Left cardiac atrium (tissue), 4 donors: Measurements from ENCODE around the gene PCDHGA11. TPM values are rescaled to one million over a fixed set of nuclear protein-coding genes. Genes with fewer than 3 reads are reported as not detected.
"Not testable (repeated sequence)": the region's sequence is repeated elsewhere in the genome, so short reads cannot be mapped to it uniquely, and the experiment has no call there.

Experiments used
- ATAC-seq, 2 donors: fragments of 200-7000 bp; cut with Tn5 transposase; one replicate each; pipeline ENCODE4 v1.9.1; 2020; ENCODE audit warnings: mild to moderate bottlenecking in 2 of 2, moderate library complexity in 2 of 2
- DNase-seq: peaks from one replicate; pipeline ENCODE4 v3.0.0-alpha.2; 2020
- intact Hi-C, 2 donors: fragments of 100-400 bp; cut with DNase I; formaldehyde crosslinking; loops; one replicate each; pipeline versions ENCODE4 v1.14.1 to v1.15.1; 2022 to 2023
- total RNA-seq, 2 donors: library from RNA; stranded (reverse); fragmentation: NEBNext Ultra II Directional; extraction: Animal tissue kit (Norgen Biotek cat#: 25700); gene quantifications; one replicate each; pipeline ENCODE4 v1.2.1, GENCODE V29; 2021
- donor health status: DM: no; HTN: yes; CAD: no.
- donor health status: DM: no; HTN: yes; CAD: no; lungs with severe emphysema.
- donor health status: DM: yes; HTN: yes; CAD: no.
- donor health status: Dilated cardiomyopathy.

Gene PCDHGA11
- total RNA-seq, 2 donors from 2014 or later = 3.2 to 3.5 TPM

- DNase-seq, intact Hi-C loops: not testable (repeated sequence)
- peak; percentile 92 to 96 for ATAC-seq
These were observed 22.9 kb upstream of the PCDHGA11 start, which contains the start of gene PCDHGB5 for GRCh38 chr5:141397756-141398551. Gene PCDHGB5 (plus strand): TSS chr5:141397947. CDS start chr5:141398128, 181 bp downstream.

DNA sequence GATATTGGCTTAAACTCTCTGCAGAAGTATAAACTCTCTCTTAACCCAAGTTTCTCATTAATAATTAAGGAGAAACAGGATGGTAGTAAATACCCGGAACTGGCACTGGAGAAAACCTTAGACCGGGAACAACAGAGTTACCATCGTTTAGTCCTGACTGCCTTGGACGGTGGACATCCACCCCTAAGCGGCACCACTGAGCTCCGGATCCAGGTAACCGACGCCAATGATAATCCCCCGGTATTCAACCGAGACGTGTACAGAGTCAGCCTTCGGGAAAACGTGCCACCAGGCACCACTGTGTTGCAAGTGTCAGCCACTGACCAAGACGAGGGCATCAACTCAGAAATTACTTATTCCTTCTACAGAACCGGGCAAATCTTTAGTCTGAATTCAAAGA lies 22.2 kb upstream of the PCDHGA11 start:
- no peak for DNase-seq
- ATAC-seq = no peak

GRCh38 chr5:141399555-141400258 lies 21.1 kb upstream of the PCDHGA11 start:
- no peak for DNase-seq

More for the DNA sequence above, 22.2 kb upstream of the PCDHGA11 start:
- intact Hi-C loops = no loop called here

DNA sequence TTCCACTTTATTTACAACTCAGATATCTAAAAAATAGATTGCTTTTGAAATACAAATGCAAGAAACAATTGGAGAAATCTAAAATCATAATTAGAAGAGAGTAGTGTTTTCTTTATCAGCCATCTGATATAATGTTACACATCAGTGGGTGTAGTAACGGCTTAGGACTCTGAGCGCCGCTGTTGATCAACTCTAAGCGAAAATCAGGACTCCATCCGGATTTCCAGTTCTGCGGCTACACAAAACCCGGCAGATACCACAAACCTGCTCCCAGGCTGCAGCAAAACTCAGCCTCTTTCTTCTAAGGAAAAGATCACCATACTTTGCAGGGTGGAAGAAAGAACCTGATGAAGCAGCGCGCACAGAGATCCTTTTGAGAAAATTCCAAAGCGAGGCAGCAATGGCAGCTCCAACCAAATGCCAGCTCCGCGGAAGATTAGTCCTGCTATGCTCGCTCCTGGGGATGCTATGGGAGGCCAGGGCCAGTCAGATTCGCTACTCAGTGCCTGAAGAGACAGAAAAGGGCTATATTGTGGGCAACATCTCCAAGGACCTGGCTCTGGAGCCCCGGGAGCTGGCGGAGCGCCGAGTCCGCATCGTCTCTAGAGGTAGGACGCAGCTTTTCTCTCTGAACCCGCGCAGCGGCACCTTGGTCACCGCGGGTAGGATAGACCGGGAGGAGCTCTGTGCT lies 18.2 kb upstream of the PCDHGA11 start, which contains the start of gene PCDHGA9:
PCDHGA9 (plus strand) TSS at position 226 of the 691 bp plus-strand sequence; CDS start at position 401, 175 bp downstream.
- no peak for DNase-seq
- ATAC-seq = no peak
- intact Hi-C loops = loop anchor here in 1 of 2 donors (10.0 kb wide), 1 partner anchor 48 kb away; the partner anchor contains the start of genes PCDHGA4, PCDHGB1 and PCDHGB2

More at GRCh38 chr5:141399555-141400258, 21.1 kb upstream of the PCDHGA11 start:
- no peak for ATAC-seq
- intact Hi-C loops = loop anchor here in 1 of 2 donors (10.0 kb wide), 1 partner anchor 45 kb away; the partner anchor contains the start of genes PCDHGA4, PCDHGB1 and PCDHGB2

- intact Hi-C loops = loop anchor here in 1 of 2 donors (10.0 kb wide), 1 partner anchor 49 kb away; the partner anchor contains the start of genes PCDHGA4, PCDHGB1 and PCDHGB2
- DNase-seq = no peak
- no peak for ATAC-seq
These were observed 17.5 kb upstream of the PCDHGA11 start for GRCh38 chr5:141403387-141403786.

GRCh38 chr5:141407790-141408505 lies 12.9 kb upstream of the PCDHGA11 start, which contains the start of gene PCDHGB6:
Gene PCDHGB6 (plus strand): TSS chr5:141408021. CDS start chr5:141408203, 182 bp downstream.
- intact Hi-C loops = loop anchor here in 1 of 2 donors (10.0 kb wide), 1 partner anchor 53 kb away; the partner anchor contains the start of genes PCDHGA4, PCDHGB1 and PCDHGB2
- ATAC-seq (peak; percentile 86 to 88), DNase-seq (peak; percentile 58)

- ATAC-seq = no peak
- intact Hi-C loops = loop anchor here (10.0 kb wide), 2 partner anchors 55 to 145 kb away; partner anchors contain the start of genes PCDHGA4 (in 1 of the 2), PCDHGB1 (in 1 of the 2) and PCDHGB2 (in 1 of the 2)
- DNase-seq = no peak
These were observed 11.1 kb upstream of the PCDHGA11 start for GRCh38 chr5:141409598-141410306.

DNA sequence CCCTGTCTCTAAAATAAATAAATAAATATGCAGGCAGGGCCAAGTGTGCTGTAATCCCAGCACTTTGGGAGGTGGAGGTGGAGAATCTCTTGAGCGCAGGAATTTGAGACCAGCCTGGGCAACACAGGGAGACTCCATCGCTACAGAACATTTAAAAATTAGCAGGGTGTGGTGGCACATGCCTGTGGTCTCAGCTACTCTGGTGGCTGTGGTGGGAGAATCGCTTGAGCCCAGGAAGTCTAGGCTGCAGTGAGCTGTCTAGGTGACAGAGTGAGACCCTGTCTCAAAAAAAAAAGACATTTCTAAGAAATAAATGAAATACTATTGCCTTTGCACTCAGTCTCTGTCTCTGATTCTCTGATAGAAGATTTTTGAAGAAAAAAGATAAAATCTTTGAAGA lies 9.3 kb upstream of the PCDHGA11 start:
- intact Hi-C loops = loop anchor here in 1 of 2 donors (10.0 kb wide), 1 partner anchor 143 kb away; no protein-coding TSS in a partner anchor
- DNase-seq (no peak), ATAC-seq (no peak)

- intact Hi-C loops = loop anchor here in 1 of 2 donors (10.0 kb wide), 1 partner anchor 142 kb away; no protein-coding TSS in a partner anchor
- ATAC-seq = peak; percentile 35 to 68
- DNase-seq = no peak
These were observed 7.9 kb upstream of the PCDHGA11 start, which contains the start of gene PCDHGA10 for GRCh38 chr5:141412854-141413539. Gene PCDHGA10 (plus strand): TSS chr5:141412987. CDS start chr5:141413176, 189 bp downstream.

GRCh38 chr5:141413540-141414069 lies 7.2 kb upstream of the PCDHGA11 start:
- ATAC-seq (no peak), DNase-seq (no peak)
- intact Hi-C loops = loop anchor here in 1 of 2 donors (10.0 kb wide), 1 partner anchor 141 kb away; no protein-coding TSS in a partner anchor

- intact Hi-C loops = loop anchor here (5.0 to 10.0 kb wide), 2 partner anchors 140 to 148 kb away; no protein-coding TSS in a partner anchor
- ATAC-seq, DNase-seq: not testable (repeated sequence)
These were observed 6.1 kb upstream of the PCDHGA11 start for GRCh38 chr5:141414548-141415274.

DNA sequence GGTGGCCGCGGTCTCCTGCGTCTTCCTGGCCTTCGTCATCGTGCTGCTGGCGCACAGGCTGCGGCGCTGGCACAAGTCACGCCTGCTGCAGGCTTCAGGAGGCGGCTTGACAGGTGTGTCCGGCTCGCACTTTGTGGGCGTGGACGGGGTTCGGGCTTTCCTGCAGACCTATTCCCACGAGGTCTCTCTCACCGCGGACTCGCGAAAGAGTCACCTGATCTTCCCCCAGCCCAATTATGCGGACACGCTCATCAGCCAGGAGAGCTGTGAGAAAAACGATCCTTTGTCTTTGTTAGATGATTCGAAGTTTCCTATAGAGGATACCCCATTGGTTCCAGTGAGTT lies 5.6 kb upstream of the PCDHGA11 start:
- not testable (repeated sequence) for DNase-seq, ATAC-seq
- intact Hi-C loops = loop anchor here (5.0 to 10.0 kb wide), 2 partner anchors 140 to 147 kb away; no protein-coding TSS in a partner anchor

GRCh38 chr5:141417494-141418172 lies 3.2 kb upstream of the PCDHGA11 start, which contains the start of gene PCDHGB7:
Gene PCDHGB7 (plus strand): TSS chr5:141417677. CDS start chr5:141417860, 183 bp downstream.
- peak; percentile 91 to 95 for ATAC-seq
- peak; percentile 83 for DNase-seq
- intact Hi-C loops = loop anchor here (5.0 to 10.0 kb wide), 2 partner anchors 137 to 145 kb away; no protein-coding TSS in a partner anchor

- DNase-seq = no peak
- no peak for ATAC-seq
- intact Hi-C loops = loop anchor here (5.0 to 10.0 kb wide), 2 partner anchors 136 to 143 kb away; no protein-coding TSS in a partner anchor
These were observed 1.6 kb upstream of the PCDHGA11 start for GRCh38 chr5:141419074-141419880.
